ENCODE results near the gene BBLN.

Gene BBLN

GRCh38 chr9:128121924-128122808, 37.9 kb upstream of the BBLN start:
- TF ChIP-seq, protein P1, sequence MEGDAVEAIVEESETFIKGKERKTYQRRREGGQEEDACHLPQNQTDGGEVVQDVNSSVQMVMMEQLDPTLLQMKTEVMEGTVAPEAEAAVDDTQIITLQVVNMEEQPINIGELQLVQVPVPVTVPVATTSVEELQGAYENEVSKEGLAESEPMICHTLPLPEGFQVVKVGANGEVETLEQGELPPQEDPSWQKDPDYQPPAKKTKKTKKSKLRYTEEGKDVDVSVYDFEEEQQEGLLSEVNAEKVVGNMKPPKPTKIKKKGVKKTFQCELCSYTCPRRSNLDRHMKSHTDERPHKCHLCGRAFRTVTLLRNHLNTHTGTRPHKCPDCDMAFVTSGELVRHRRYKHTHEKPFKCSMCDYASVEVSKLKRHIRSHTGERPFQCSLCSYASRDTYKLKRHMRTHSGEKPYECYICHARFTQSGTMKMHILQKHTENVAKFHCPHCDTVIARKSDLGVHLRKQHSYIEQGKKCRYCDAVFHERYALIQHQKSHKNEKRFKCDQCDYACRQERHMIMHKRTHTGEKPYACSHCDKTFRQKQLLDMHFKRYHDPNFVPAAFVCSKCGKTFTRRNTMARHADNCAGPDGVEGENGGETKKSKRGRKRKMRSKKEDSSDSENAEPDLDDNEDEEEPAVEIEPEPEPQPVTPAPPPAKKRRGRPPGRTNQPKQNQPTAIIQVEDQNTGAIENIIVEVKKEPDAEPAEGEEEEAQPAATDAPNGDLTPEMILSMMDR (IDR thresholded peaks at IDR 0.05) = no peak

DNA sequence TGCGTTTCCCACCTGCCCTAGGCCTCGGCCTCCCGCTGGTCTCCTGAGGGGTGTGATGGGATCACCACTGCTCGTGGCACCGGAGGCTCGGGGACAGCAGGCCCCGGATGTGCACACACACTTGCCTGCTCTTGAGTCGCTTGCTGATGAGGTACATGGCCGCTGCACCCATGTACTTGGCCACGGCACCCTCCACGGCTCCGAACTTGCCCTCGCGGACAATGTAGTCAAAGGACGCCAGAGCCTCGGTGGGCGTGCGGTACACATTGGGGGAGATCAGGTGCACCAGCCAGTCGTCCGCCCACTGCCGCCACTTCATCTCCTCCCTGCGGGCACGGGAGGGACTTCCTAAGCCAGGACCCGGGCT, 37.3 kb upstream of the BBLN start:
- TF ChIP-seq, protein P1 (IDR thresholded peaks at IDR 0.05) = no peak

DNA sequence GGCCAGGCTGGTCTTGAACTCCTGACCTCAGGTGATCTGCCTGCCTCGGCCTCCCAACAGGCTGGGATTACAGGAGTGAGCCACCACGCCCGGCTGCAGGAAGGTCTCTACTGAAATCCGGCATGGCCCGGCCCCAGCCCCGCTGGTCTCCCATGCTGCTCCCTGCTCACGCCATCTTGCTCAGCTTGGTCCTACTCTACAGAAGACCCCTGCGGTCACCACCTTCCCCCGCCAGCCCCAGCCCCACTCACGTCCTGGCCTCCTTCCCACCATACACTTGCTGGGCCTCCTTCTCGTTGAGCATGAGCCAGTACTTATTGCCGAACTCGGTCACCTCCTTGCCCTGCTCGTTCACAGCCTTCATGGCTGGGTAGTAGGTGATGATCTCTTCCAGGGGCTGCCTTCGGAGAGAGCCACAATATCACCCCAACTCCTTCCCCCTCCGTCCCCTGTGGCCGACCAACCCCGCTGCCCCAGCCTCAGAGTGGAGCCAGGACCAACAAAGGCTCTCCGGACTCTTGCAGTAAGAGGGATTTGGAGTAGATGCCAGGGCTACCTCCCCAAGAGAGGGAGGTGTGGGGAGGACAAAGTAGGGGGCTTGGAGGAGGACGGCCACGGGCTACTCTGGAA, 36.5 kb upstream of the BBLN start:
- TF ChIP-seq, protein P1 (IDR thresholded peaks at IDR 0.05) = no peak

DNA sequence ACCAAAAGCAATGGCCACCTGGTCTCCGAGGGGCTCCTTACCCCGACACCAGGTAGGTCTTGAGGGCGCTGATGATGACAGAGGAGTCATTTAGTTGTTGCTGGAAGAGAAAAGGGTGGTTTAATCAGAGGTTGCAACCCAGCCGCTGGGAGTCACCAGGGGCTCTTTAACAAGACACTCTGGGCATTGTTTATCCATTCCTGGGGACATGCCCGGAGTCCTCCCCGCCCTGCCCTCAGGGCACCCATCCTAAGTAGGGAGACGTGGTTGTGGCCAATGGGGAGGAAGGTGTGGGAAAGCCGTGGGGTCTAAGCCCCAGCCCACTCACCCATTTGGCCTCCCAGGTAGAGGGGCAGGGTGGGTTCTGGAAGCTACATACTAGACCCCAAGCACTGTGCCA, 35.6 kb upstream of the BBLN start:
- TF ChIP-seq, protein P1 (IDR thresholded peaks at IDR 0.05) = no peak

GRCh38 chr9:128124873-128125579, 35.0 kb upstream of the BBLN start:
- TF ChIP-seq, protein P1 (IDR thresholded peaks at IDR 0.05) = peak; percentile 48

- TF ChIP-seq, protein P1 (IDR thresholded peaks at IDR 0.05) = no peak
Measured at GRCh38 chr9:128125580-128126354, 34.3 kb upstream of the BBLN start.

GRCh38 chr9:128127568-128127989, 32.5 kb upstream of the BBLN start, which contains the start of gene PTGES2:
PTGES2 (minus strand) TSS chr9:128127729; CDS start chr9:128127717, 12 bp downstream.
- TF ChIP-seq, protein P1 (IDR thresholded peaks at IDR 0.05) = 0 out of 2 replicates have a peak, but pooled peaks have one; percentile 10

Measured in LNCAP (cell line).